Prostate gland (tissue), 2 donors: ENCODE data around the gene ACOT2.

Experiments used
- POLR2A ChIP-seq: fragments of 450-650 bp; IDR thresholded peaks from one replicate; pipeline ENCODE4 v1.6.1; 2016; ENCODE audit warnings: antibody characterized with exemption, mild to moderate bottlenecking
- POLR2AphosphoS5 ChIP-seq: sonication (generic); formaldehyde crosslinking; IDR thresholded peaks from one replicate; pipeline ENCODE4 v1.6.1; 2017; ENCODE audit warnings: antibody characterized with exemption
- TF ChIP-seq, protein P1 (sequence below), 4 experiments: fragments of 200-600 bp in 2 of 4; fragments of 450-650 bp in 2 of 4; sonication (generic) in 2 of 4; IDR thresholded peaks; 1 replicate in 3 of 4; 2 replicates in 1 of 4; pipeline ENCODE4 v1.5.1; 2016 to 2019; ENCODE audit warnings: antibody characterized with exemption in 4 of 4, mild to moderate bottlenecking in 2 of 4, moderate library complexity in 2 of 4

GRCh38 chr14:73610687-73611086 is 41.7 kb downstream of the ACOT2 start:
- TF ChIP-seq POLR2A (no peak), POLR2AphosphoS5 (no peak)
- TF ChIP-seq, protein P1, sequence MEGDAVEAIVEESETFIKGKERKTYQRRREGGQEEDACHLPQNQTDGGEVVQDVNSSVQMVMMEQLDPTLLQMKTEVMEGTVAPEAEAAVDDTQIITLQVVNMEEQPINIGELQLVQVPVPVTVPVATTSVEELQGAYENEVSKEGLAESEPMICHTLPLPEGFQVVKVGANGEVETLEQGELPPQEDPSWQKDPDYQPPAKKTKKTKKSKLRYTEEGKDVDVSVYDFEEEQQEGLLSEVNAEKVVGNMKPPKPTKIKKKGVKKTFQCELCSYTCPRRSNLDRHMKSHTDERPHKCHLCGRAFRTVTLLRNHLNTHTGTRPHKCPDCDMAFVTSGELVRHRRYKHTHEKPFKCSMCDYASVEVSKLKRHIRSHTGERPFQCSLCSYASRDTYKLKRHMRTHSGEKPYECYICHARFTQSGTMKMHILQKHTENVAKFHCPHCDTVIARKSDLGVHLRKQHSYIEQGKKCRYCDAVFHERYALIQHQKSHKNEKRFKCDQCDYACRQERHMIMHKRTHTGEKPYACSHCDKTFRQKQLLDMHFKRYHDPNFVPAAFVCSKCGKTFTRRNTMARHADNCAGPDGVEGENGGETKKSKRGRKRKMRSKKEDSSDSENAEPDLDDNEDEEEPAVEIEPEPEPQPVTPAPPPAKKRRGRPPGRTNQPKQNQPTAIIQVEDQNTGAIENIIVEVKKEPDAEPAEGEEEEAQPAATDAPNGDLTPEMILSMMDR (IDR thresholded peaks at IDR 0.05): no peak
